Cardiac septum (tissue), 1 donor: ENCODE data around the gene BCAS3. TPM values are rescaled to one million over a fixed set of nuclear protein-coding genes. Genes with fewer than 3 reads are reported as not detected.
"Not testable (repeated sequence)": the region's sequence is repeated elsewhere in the genome, so short reads cannot be mapped to it uniquely, and the experiment has no call there.

Source experiments
- DNase-seq: peaks from one replicate; pipeline ENCODE4 v3.0.0-alpha.2; 2020; ENCODE audit warnings: low spot score
- intact Hi-C: fragments of 100-400 bp; cut with DNase I; formaldehyde crosslinking; loops from one replicate; pipeline ENCODE4 v1.14.0; 2022
- total RNA-seq: library from RNA; stranded (reverse); fragmentation: NEBNext Ultra II Directional; extraction: Animal tissue kit (Norgen Biotek cat#: 25700); gene quantifications from one replicate; pipeline ENCODE4 v1.2.1, GENCODE V29; 2021
- donor health status: DM: no; HTN: no; CAD: no.

Gene BCAS3
- total RNA-seq, 1 donor from 2014 or later = 14.8 TPM

GRCh38 chr17:60767744-60768308 is 90.2 kb downstream of the BCAS3 start:
- intact Hi-C loops = no loop called here
- no peak for DNase-seq

GRCh38 chr17:60769327-60769726 is 91.7 kb downstream of the BCAS3 start:
- intact Hi-C loops = no loop called here
- DNase-seq = no peak

- intact Hi-C loops = no loop called here
These were observed 93.3 kb downstream of the BCAS3 start for GRCh38 chr17:60770946-60771422.

GRCh38 chr17:60771621-60772020 is 94.0 kb downstream of the BCAS3 start:
- DNase-seq, intact Hi-C loops: not testable (repeated sequence)

More at GRCh38 chr17:60770946-60771422, 93.3 kb downstream of the BCAS3 start:
- DNase-seq = no peak

- no peak for DNase-seq
- intact Hi-C loops = no loop called here
These were observed 95.9 kb downstream of the BCAS3 start for GRCh38 chr17:60773552-60773951.

GRCh38 chr17:60781880-60782412 is 104.3 kb downstream of the BCAS3 start:
- intact Hi-C loops = no loop called here
- no peak for DNase-seq

GRCh38 chr17:60782742-60783141 is 105.1 kb downstream of the BCAS3 start:
- no peak for DNase-seq
- intact Hi-C loops = no loop called here

GRCh38 chr17:60790205-60790604 is 112.6 kb downstream of the BCAS3 start:
- no peak for DNase-seq
- intact Hi-C loops = no loop called here

- intact Hi-C loops = no loop called here
- no peak for DNase-seq
These were observed 114.7 kb downstream of the BCAS3 start for GRCh38 chr17:60792250-60792898.

- no peak for DNase-seq
- intact Hi-C loops = no loop called here
These were observed 120.9 kb downstream of the BCAS3 start for GRCh38 chr17:60798576-60798975.

GRCh38 chr17:60802377-60802776 is 124.7 kb downstream of the BCAS3 start:
- intact Hi-C loops = no loop called here
- no peak for DNase-seq

GRCh38 chr17:60803059-60803458 is 125.4 kb downstream of the BCAS3 start:
- intact Hi-C loops = no loop called here
- DNase-seq = no peak

GRCh38 chr17:60804831-60805230 is 127.2 kb downstream of the BCAS3 start:
- no peak for DNase-seq
- intact Hi-C loops = no loop called here

GRCh38 chr17:60809421-60809820 is 131.8 kb downstream of the BCAS3 start:
- no peak for DNase-seq
- intact Hi-C loops = no loop called here

- DNase-seq, intact Hi-C loops: not testable (repeated sequence)
These were observed 137.3 kb downstream of the BCAS3 start for GRCh38 chr17:60814941-60815340.

- DNase-seq = no peak
- intact Hi-C loops = no loop called here
These were observed 139.5 kb downstream of the BCAS3 start for GRCh38 chr17:60817192-60817591.

- intact Hi-C loops = no loop called here
- DNase-seq = no peak
These were observed 141.9 kb downstream of the BCAS3 start for GRCh38 chr17:60819447-60820130.

- intact Hi-C loops = no loop called here
- DNase-seq = no peak
These were observed 145.9 kb downstream of the BCAS3 start for GRCh38 chr17:60823515-60823914.

GRCh38 chr17:60825351-60825750 is 147.7 kb downstream of the BCAS3 start:
- intact Hi-C loops = no loop called here
- DNase-seq = no peak

GRCh38 chr17:60827943-60828342 is 150.3 kb downstream of the BCAS3 start:
- DNase-seq = no peak
- intact Hi-C loops = no loop called here

GRCh38 chr17:60832151-60832585 is 154.5 kb downstream of the BCAS3 start:
- DNase-seq = no peak
- intact Hi-C loops = no loop called here
